ENCODE results near the gene FCRL4.

FCRL4 gene

GRCh38 chr1:157597959-157598667 lies at the start of gene FCRL4:
Gene FCRL4, minus strand, starts transcription at chr1:157598085. Its CDS starts 141 bp downstream, at chr1:157597944.
- DNase-seq (ENCODE audit: low spot score), result no peak

DNA sequence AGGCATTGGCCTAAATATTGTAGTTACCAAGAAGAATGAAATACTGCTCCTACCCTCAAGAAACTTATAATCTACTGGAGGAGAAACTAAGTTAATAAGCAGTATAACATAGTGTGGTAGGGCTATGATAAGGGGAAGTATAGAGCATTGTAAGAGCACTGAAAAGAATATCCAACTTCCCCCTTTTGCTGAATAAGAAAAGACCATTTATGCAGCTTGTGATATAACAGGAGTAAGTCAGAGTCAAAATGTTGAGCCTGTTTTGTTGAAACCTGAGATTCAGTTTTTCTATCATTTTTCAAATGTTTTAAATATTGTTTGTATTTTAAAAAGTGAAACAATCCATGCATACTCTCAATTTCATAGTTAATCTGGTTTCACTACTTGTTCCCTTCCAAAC lies 48.3 kb upstream of the FCRL4 start:
- no peak for DNase-seq (ENCODE audit: low spot score)

DNA sequence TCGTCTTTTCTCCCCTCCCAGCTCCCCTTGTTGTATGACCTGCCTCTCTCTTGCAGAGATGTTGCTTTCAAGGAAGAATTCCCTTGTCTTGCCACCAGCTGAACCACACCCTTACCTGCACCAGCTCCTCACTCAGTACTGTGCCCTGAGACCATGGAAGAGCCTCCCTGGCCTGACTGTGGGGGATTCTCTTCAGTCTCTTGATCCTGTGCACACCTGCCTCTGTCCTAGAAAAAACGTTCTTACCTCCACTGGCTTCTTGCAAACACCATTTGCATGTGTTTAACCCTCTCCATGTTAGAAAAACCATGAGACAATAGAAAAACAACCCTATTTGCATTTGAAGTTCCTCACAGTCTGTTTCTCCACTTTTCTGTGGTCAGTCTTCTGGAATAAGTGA lies 43.3 kb upstream of the FCRL4 start:
- no peak for DNase-seq (ENCODE audit: low spot score)

- DNase-seq (ENCODE audit: low spot score), result no peak
Measured at GRCh38 chr1:157639800-157640199, 41.9 kb upstream of the FCRL4 start.

DNA sequence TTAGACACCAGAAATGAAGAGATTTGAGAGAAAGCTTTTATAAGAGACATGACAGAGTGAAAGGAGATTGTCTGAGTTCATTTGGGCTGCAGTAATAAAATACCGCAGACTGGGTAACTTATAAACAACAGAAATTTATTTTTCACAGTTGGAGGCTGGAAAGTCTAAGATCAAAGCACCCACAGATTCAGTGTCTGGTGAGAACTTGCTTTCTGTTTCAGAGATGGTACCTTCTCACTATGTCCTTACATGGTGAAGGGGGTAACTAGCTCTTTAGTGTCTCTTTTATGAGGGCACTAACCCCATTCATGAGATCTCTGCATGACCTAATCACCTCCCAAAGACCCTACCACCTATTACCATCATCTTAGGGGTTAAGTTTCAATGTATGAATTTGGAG lies 30.9 kb upstream of the FCRL4 start:
- no peak for DNase-seq (ENCODE audit: low spot score)

- no peak for DNase-seq (ENCODE audit: low spot score)
Measured at GRCh38 chr1:157626099-157626498, 28.2 kb upstream of the FCRL4 start.

DNA sequence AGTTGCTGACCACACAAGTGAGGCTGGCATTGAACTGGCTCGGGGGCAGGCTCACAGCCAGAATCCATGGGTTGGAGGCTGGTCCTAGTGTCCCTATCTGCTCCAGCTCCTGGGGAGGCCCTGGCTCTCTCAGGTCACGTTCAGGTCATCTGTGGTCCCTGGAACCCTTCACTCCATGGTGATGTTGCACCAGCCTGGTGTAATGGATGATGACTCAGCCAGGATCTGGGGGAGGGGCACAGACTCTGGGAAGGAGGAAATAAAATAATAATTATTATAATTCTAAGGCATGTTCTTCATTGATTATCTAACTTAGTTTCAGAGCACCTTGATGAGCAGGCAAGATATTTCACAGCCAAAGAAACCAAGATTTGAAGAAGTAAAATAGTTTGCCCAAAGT lies 26.6 kb upstream of the FCRL4 start:
- DNase-seq (ENCODE audit: low spot score), result no peak

GRCh38 chr1:157622471-157622870 lies 24.6 kb upstream of the FCRL4 start:
- DNase-seq (ENCODE audit: low spot score), result no peak

GRCh38 chr1:157618190-157618589 lies 20.3 kb upstream of the FCRL4 start:
- DNase-seq (ENCODE audit: low spot score), result no peak

DNA sequence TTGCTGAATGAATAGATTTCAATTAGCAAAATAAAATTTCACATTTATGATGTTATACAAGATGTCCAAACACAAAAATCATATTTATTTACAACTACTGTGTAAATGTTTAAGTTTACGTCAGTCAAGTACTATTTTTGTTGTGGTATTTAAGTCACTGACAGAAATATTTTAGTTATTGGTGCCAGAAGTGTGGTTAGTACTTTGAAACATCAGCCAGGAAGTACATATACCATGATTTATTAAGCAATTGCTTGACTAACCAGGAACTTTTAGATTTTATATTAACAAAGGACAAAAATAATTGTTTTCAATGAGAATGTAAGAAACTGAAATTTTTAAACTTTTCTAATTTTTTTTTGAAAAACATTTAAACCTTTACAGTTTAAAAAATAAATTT lies 2.4 kb upstream of the FCRL4 start:
- no peak for DNase-seq (ENCODE audit: low spot score)

- DNase-seq (ENCODE audit: low spot score), result no peak
Measured at GRCh38 chr1:157596384-157596783, 1.5 kb downstream of the FCRL4 start.

GRCh38 chr1:157595356-157595755 lies 2.5 kb downstream of the FCRL4 start:
- no peak for DNase-seq (ENCODE audit: low spot score)

DNA sequence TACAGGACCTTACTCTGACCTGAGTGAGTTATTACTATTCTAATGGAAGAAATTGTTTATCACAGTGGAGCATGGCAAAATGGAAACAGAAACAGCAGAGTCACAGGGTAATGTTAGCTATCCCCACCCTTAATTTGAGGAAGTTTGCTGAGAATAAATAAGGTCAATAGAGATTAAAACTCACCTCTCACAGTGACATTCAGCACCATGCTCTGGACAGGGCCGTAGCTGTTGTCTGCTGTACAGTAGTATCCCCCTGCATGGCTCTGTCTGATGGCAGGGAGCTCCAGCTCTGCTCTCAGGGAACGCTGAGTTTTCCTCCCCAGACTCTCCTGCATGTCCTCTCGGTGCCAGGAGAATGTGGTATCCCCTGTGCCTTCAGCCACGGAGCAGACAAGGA lies 11.9 kb downstream of the FCRL4 start:
- no peak for DNase-seq (ENCODE audit: low spot score)

DNA sequence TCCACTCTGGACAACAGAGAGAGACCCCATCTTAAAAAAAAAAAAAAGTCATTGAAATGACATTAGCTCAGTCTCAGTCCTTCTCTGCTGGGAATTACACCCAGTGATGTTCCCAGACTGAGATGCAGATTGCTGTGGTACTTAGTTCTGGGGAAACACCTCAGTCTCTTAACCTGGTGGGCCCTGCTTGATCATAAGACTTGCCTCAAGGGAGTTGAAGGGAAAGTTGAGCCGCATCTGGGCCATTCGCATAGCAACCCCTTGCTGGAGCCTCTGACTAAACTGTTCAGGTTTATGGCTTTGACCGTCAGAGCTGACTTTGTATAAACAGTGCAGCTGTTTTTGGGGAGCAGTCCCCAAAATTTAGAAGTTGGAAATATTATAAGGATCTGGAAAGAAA lies 13.4 kb downstream of the FCRL4 start:
- DNase-seq (ENCODE audit: low spot score), result no peak

- DNase-seq (ENCODE audit: low spot score), result no peak
Measured at GRCh38 chr1:157580828-157581210, 17.1 kb downstream of the FCRL4 start.

DNA sequence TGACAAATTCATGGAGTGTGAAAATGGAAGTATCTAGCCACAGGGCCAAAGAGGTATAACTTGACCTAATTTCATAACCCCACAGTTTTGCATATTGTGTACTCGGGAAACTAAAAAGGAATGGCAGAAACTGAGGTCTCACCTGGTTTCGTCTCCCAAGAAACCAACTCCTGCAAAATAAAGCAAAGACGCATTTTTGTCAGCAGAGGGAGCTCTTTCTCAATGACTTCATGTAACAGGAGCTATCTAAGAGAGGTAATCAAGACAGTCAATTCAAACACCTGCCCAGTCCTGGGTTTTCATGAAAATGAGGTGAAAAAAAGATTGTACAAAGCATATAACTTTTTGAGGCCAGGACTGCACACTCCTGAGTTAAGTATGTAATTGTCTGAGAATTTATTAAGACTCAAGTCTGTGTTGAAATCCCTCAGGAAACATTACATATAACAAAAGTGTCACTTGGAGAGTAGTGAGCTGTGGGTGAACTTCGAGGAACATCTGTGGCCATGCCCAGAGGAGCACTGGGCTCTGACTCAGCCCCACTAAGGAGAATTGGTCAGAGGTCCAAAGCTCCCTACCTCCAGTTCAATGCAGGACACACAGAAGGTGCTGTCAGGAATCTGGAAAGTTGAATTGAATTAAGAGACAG lies 17.6 kb downstream of the FCRL4 start:
- DNase-seq (ENCODE audit: low spot score), result peak; percentile 53

DNA sequence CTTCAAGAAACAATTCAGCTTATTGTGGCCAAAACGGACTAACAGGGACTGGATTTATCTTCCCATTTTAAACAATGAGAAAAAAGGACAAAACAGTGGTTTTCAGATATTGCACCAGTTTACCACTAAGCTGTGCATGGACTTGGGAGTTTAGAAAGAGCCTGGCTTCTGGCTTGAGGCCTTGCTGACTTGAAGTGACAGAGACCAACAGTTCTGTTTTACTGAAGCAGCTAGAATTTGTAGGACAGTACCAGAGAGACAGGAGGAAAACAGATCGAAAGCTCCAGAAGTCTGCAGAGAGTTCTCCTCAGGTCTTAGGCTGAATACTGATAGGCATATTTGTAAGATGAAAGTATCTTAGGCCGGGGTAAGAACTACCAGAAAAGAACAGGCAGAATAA lies 20.5 kb downstream of the FCRL4 start:
- no peak for DNase-seq (ENCODE audit: low spot score)

DNA sequence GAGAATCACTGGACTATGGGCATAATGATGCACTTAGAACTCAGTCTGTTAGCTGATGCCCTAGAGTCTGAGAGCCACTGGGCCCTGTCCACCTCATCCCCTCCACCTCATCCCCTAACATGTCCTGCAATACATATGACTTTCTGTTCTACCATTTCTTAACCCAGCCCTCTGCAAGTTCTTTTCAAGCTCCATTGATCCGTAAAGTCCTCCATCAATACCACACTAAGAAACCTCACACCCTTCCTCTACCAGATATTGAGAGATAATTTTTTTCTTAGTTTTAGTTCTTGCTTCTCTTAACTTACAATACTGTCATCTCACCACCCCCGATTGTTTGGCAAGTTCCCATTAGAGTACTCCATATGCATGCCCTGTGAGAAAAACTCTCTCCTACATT lies 22.1 kb downstream of the FCRL4 start:
- DNase-seq (ENCODE audit: low spot score), result no peak

DNA sequence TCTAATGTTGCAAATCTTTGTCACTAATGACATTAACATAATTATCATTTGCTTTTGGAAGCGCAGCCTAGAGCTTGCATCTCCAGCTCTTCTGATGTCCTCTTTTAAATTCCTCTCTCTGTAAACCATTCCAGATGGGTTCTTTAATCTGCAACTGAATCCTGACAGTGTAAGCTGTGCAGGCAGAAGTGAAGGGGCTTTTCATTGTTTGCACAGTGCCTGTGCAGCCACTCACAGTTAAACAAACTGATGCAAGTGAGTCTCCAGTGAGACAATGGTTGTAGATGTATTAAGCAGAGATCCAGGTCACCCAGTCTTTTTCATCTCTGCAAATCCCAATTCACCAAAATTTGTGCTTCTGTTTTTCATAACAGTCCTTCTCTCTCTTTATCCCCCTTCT lies 23.0 kb downstream of the FCRL4 start:
- DNase-seq (ENCODE audit: low spot score), result no peak

GRCh38 chr1:157566484-157567300 lies 31.2 kb downstream of the FCRL4 start:
- DNase-seq (ENCODE audit: low spot score), result no peak

- no peak for DNase-seq (ENCODE audit: low spot score)
Measured at GRCh38 chr1:157562515-157562914, 35.4 kb downstream of the FCRL4 start.

DNA sequence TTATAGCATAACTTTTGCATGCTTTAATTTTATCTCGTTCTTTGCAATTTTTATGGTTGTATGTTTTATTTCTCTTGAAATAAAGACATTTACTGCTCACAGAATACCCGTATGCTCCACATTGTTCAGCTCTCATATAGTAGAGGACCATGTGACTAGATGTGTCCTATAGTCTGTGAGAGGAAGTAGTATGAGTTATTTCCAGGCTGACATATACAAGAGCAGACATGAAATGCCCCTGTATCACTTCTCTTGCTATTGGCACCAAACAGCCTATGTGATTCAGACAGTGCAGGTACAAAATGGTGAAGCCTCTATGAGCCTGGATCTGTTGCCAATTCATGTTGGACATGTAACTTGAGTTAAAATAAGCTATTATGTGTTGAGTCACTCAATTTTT lies 39.8 kb downstream of the FCRL4 start:
- no peak for DNase-seq (ENCODE audit: low spot score)

Measured in RKO (cell line).